Measurements from ENCODE around the gene LRRK1. TPM values are rescaled to one million over a fixed set of nuclear protein-coding genes. Genes with fewer than 3 reads are reported as not detected.
A peak's percentile ranks its signal among the peaks of the same experiment; 100 is the strongest.

The LRRK1 gene
- total RNA-seq, 4 donors from 2014 or later = 14.1 to 31.5 (median 16.8) TPM

GRCh38 chr15:101089579-101090427 is 170.6 kb downstream of the LRRK1 start:
- H3K27me3 ChIP-seq = no peaks in the 10 kb centered on the region
- WGBS, 2 donors = 71 to 72% methylated on average over 8 to 9 of the region's 9 CpGs
- no peak overlapping the region for H3K4me3 ChIP-seq
- TF ChIP-seq EP300 (IDR thresholded peaks at IDR 0.05) (no peak), CTCF (IDR thresholded peaks at IDR 0.05) (no peak), POLR2A (IDR thresholded peaks at IDR 0.05) (no peak)
- no peaks in the 10 kb centered on the region for H3K9me3 ChIP-seq
- peak overlapping the region in 2 of 4 donors; percentile 66 to 76 for H3K27ac ChIP-seq
- H3K36me3 ChIP-seq = no peaks in the 10 kb centered on the region
- H3K4me1 ChIP-seq = peaks cover 0 to 46% (median 26%) of the 10 kb centered on the region in 4 donors
- no peak for DNase-seq (ENCODE audit: low spot score in 2 of 2)

- H3K27ac ChIP-seq = peak overlapping the region in 2 of 4 donors; percentile 78 to 80
- H3K9me3 ChIP-seq = no peaks in the 10 kb centered on the region
- no peak overlapping the region for H3K4me3 ChIP-seq
- WGBS, 2 donors = 96 to 100% methylated on average over 2 of the region's 2 CpGs
- H3K27me3 ChIP-seq = no peaks in the 10 kb centered on the region
- peaks cover 0 to 46% (median 26%) of the 10 kb centered on the region in 4 donors for H3K4me1 ChIP-seq
- no peaks in the 10 kb centered on the region for H3K36me3 ChIP-seq
- no peak for DNase-seq (ENCODE audit: low spot score in 2 of 2)
- TF ChIP-seq EP300 (IDR thresholded peaks at IDR 0.05) = no peak
- TF ChIP-seq CTCF (IDR thresholded peaks at IDR 0.05) = no peak
- TF ChIP-seq POLR2A (IDR thresholded peaks at IDR 0.05) = no peak
Observed at GRCh38 chr15:101090428-101090790, 171.3 kb downstream of the LRRK1 start.

- peak in 1 of 2 donors; percentile 43 for TF ChIP-seq EP300 (IDR thresholded peaks at IDR 0.05)
- no peak for TF ChIP-seq POLR2A (IDR thresholded peaks at IDR 0.05)
- Histone ChIP-seq H3K27me3 (no peaks in the 10 kb centered on the region), H3K4me3 (no peak overlapping the region), H3K4me1 (peaks cover 0 to 46% (median 26%) of the 10 kb centered on the region in 4 donors), H3K9me3 (no peaks in the 10 kb centered on the region), H3K27ac (peak overlapping the region in 3 of 4 donors; percentile 48 to 80 (median 78)), H3K36me3 (no peaks in the 10 kb centered on the region)
- WGBS, 2 donors = 39% methylated on average over 19 to 20 of the region's 20 CpGs
- peak in 1 of 2 donors; percentile 55 for DNase-seq (ENCODE audit: low spot score in 2 of 2)
Observed at GRCh38 chr15:101091080-101092017, 172.2 kb downstream of the LRRK1 start.

GRCh38 chr15:101092156-101092866 is 173.2 kb downstream of the LRRK1 start:
- H3K4me3 ChIP-seq = no peak overlapping the region
- 56 to 59% methylated on average over 11 of the region's 11 CpGs for WGBS, 2 donors
- DNase-seq (ENCODE audit: low spot score in 2 of 2) = no peak

More at GRCh38 chr15:101092156-101092866, 173.2 kb downstream of the LRRK1 start:
- Histone ChIP-seq H3K27ac (peak overlapping the region in 3 of 4 donors; percentile 48 to 80 (median 78)), H3K4me1 (peaks cover 0 to 46% (median 26%) of the 10 kb centered on the region in 4 donors), H3K27me3 (no peaks in the 10 kb centered on the region), H3K36me3 (no peaks in the 10 kb centered on the region), H3K9me3 (no peaks in the 10 kb centered on the region)
- no peak for TF ChIP-seq CTCF (IDR thresholded peaks at IDR 0.05)
- TF ChIP-seq POLR2A (IDR thresholded peaks at IDR 0.05) = no peak
- no peak for TF ChIP-seq EP300 (IDR thresholded peaks at IDR 0.05)
